HG03045 (cell line): Measurements from ENCODE around the gene POLE3.
A peak's percentile ranks its signal among the peaks of the same experiment; 100 is the strongest.
"Not testable (repeated sequence)": the region's sequence is repeated elsewhere in the genome, so short reads cannot be mapped to it uniquely, and the experiment has no call there.

Source experiments
- ATAC-seq: cut with Tn5 transposase; IDR thresholded peaks from one replicate; pipeline ENCODE4 v1.9.1; 2021; ENCODE audit warnings: mild to moderate bottlenecking, moderate library complexity; ENCODE audit not compliant: unreplicated experiment

POLE3 gene

DNA sequence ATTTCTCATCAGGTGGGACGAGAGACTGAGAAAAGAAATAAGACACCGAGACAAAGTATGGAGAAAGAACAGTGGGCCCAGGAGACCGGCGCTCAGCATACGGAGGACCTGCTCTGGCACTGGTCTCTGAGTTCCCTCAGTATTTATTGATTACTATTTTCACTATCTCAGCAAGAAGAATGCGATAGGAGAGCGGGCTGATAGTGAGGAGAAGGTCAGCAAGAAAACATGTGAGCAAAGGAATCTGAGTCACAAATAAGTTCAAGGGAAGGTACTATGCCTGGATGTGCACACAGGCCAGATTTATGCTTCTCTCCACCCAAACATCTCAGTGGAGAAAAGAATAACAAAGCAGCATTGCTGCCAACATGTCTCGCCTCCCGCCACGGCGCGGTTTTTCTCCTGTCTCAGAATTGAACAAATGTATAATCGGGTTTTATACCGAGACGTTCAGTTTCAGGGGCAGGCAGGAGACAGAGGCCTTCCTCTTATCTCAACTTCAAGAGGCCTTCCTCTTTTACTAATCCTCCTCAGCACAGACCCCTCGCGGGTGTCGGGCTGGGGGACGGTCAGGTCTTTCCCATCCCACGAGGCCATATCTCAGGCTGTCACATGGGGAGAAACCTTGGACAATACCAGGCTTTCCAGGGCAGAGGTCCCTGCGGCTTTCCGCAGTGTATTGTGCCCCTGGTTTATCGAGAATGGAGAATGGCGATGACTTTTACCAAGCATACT, 31.2 kb downstream of the POLE3 start:
- not testable (repeated sequence) for ATAC-seq

DNA sequence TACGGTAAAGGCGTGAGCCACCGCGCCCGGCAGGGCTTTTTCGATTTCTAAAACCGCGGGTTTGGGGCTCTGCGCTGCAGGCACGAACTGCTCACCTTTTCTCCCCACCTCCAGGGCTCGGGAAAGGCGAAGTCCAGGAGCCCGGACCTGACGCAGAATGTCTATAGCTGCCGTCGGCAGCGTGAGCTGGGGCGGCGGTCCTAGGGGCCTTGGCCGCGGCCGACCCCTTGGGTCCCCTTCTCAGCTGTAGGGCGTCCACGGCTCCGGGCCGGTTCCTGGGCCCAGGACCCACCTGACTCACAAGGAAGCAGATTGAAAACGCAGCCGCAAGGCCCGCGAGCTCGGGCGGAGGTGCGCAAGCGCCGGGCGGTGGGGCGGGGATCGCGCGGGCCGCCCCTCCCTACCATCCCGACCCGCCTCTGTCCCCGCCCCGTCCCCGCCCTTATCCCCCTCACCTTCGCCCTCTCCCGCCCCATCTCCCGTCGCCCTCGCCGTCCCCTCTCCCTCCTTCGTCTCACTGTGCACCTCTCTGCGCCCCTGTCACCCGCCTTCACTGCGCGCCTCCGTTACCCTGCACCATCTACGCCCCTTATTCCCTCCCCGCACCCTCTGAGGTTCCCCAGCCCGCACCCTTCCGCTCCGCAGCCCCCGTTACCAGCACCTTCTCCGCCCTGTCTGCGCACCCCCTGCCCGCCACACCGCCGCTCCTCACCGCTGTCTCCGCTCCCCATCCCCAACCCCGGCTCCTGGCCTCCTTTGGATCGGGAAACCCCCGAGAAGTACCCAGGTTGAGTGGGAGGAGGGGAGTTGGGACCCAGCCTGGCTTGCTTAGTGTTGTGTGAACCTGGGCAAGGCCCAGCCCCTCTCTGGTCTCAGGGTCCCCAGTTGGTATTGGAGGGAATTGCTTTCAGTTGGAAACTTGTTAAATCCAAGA, 33.6 kb downstream of the POLE3 start, which contains the start of gene HDHD3:
Gene HDHD3 (minus strand): TSS at position 353 of the 934 bp plus-strand sequence. CDS start 2,632 bp downstream, outside the sequence.
- peak; percentile 86 for ATAC-seq

DNA sequence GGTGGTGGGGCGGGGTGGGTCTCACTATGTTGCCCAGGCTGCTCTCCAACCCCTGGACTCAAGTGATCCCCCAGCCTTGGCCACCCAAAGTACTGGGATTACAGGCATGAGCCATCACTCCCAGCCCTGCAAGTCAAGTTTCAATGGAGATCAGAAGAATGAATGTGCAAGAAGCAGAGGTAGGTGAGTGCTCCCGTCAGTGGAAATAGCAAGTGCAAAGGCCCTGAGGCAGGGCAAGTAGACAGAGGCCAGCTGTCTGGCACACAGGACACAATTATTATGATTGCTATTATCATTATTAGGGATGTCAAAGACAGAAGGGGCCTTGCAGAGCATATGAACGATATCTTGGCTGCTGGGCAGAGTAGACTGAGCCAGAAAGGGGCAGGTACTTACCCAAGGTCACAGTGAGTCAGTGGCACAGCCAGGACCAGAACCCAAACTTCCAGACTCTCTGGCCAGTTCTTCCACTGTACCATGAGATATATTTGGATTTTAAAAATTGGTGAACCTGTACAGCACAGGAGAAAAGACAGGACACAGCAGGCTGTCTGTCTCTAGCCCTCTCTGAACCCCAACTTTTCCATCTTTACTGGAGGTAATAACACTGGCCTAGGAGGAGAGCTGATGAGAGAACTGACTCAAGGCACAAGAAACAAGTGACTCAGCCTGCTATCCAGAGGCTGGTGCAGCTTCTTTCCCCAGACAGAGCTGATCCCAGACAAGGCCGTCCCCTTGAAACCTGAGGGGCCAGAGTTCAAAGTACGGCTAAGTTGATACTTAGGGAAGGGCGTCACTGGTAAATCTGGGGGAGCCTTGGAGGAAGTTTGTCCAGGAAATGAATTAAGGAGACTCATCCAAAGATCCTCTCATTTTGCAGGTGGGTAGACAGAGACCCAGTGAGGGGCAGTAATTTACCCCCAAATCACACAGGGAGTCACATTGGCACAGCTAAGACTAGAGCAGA, 35.1 kb downstream of the POLE3 start:
- no peak for ATAC-seq

DNA sequence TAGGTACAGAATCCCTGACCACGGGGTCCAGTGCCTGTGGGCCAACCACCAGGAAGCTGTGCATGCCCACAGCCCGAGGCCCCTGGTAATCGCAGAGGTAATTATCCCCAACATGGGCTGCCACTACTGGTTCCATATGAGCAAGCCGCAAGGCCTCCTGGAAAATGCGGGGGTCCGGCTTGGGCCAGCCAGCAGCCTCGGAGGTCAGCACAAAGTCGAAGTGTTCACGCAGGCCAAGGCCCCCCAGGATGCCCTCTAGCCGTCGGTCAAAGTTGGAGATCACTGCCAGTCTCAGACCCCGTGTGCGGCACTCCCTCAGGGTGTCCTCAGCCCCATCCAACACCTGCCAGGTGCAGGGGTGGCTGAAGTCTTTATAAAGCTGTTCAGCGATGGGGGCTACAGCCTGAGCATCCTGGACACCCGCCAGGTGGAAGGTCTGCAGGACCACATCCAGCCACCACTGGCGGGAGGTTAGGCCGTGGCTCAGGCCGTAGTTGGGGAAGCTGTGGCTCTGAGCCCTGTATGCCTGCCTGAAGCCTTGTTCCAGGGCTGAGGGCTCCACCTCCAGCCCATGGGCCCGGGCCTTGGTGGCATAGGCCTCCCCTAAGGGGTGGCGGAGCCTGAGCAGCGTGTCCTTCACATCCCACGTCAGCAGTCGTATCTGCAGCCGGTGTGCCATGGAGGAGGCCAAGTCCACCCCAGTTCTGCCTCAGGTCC, 36.6 kb downstream of the POLE3 start:
- no peak for ATAC-seq

DNA sequence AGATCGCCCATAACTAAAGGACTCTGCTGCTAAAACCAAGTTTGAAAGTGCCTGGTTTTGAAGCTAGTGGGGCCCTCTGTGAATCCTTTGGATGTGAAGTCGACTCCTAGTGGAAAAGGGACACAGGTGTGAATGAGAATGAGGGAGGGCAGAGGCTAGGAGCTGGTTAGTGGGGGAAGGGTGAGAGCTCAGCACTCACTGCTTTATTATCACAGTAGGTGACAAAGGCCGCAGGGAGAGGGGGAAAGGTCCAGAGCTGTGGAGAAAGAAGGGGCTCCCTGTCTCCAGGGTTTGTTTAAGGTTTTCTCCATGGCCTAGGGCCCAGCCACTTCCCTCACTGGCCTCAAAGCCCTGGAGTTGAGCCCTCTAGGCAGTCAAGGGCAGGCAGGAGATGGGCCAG, 37.2 kb downstream of the POLE3 start:
- no peak for ATAC-seq

DNA sequence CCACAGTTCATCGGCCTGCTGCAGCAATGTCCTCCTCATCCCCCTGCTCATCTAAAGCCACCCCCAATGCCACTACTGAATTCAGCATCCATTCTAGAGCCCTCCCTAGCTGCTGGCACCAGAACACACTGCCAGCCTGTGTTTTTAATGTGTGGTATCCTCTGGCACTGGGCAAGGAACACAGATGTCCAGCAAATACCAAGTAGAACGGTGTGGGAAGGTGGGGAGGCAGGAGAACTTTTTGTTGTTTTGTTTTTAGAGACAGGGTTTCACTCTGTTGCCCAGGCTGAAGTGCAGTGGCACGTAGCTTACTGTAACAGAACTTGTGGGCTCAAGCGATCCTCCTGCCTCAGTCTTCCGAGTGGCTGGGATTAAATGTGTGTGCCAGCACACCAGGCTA, 38.4 kb downstream of the POLE3 start:
- no peak for ATAC-seq

DNA sequence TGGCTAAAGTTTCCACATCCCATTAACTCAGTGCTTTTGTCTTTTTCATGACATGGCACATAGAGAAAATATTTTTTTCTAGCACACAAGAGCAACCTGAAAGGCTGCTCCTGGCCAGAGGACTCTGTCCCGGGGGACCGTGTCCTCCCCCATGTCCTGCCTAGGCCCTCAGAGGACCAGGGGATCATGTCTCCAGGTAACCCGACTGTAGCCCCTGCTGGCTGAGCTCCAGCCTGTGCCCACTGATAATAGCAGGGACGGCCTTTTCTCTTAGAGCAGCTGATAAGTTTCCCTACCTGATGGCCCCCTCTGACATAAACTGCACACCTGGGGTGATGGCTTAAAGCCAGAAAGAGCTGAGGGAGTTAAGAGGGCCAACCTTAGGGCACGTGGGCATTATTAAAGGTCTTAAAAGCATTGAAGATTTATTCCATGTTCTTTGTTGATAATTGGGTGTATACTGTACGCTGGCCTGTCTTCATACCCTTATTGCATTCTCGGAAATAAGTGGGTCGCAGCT, 39.6 kb downstream of the POLE3 start:
- no peak for ATAC-seq

DNA sequence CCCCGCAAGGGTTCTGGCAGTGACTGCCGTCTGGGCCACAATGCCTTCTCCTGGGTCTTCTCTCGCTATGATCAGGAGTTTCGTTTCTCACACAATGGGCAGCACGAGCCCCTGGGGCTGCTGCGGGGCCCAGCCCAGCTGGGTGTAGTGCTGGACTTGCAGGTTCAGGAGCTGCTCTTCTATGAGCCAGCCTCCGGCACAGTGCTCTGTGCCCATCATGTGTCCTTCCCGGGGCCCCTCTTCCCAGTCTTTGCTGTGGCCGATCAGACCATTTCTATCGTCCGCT, 40.7 kb downstream of the POLE3 start:
- no peak for ATAC-seq

DNA sequence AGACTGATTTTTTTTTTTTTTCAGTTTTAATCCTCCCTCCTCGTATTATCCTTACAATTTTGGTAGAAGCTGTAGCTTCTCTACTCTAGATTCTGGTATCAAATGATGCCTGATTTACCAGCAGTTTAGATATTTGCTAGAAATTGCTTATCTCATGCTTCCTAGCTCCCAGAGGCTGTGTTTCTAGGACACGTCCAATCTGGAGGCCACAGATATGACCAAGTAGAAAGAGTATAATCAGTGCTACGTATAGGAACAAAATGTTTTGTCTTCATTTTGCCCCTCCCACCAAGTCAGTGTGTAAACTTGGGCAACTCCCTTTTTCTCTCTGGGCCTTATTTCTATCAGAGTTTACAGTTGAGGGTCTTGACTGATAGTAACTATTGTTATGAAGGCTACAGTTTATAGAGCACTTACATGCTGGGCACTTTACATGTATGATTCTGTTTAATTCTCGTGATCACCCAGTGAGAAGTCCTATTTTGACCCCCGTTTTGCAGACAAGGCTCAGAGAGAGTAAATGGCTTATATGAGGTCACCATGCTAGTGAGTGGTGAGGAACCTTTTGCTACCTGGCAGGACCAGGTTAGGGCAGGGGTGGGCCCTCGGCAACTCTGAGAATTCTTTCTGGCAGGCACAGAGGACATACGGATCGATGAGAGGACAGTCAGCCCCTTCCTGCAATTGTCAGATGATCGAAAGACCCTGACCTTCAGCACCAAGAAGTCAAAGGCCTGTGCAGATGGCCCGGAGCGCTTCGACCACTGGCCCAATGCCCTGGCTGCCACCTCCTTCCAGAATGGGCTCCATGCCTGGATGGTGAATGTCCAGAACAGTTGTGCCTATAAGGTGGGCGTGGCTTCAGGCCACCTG, 41.3 kb downstream of the POLE3 start:
- ATAC-seq: no peak

DNA sequence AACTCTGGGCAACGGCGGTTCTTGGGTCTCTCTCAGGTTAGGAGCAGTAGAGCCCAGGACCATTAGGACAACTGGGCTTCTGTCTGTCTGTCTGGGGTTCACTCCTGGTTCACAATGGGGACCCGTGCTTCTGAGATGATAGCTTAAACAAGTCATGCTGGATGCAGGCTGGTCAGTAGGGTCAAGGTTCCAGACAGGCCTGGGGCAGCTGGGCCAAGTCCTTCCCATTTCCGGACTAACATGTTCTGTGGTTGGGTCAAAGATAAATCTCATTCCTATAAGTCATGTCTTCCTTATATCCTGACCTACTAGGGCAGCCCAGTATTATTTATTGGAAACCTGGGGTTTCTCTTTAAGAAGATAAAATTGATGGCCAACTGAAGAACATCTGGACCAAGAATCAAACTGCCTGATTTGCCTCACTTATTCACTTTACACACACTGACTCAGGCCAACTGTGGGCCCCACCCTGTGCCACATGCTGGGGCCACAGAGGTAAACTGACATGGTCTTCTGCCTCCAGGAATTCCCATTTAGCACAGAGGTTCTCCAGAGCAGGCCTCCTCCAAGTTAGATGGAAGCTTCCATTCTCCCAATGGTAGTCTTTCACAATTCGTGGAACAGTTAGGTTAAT, 42.0 kb downstream of the POLE3 start:
- no peak for ATAC-seq

DNA sequence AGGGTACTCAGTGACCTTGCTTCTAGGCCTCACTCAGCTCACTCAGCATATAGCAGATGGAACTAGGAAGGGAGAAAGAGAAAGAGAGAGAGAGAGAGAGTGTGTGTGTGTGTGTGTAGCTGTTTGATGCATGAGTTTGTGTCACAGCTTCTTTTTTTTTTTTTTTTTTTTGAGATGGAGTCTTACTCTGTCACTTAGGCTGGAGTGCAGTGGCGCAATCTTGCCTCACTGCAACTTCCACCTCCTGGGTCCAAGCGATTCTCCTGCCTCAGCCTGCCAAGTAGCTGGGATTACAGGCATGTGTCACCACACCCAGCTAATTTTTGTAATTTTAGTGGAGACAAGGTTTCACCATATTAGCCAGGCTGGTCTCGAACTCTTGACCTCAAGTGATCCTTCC, 44.8 kb downstream of the POLE3 start:
- ATAC-seq: not testable (repeated sequence)

DNA sequence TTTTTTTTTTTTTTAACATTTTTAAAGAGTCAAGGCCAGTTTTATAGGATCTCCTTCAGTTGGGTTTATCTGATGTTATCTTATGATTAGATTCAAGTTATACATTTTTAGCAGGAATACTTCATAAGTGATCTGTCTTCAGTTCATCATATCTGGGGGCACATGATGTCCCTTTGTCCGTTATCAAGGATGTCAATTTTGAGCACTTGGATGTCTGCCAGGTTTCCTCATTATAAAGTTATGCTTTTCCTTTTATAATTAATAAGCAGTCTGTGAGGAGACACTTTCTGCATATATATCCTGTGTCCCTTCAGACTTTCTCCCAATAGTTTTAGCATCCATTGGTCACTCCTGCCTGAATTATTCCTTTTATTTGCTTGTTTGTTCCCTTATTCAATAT, 45.5 kb downstream of the POLE3 start:
- no peak for ATAC-seq

DNA sequence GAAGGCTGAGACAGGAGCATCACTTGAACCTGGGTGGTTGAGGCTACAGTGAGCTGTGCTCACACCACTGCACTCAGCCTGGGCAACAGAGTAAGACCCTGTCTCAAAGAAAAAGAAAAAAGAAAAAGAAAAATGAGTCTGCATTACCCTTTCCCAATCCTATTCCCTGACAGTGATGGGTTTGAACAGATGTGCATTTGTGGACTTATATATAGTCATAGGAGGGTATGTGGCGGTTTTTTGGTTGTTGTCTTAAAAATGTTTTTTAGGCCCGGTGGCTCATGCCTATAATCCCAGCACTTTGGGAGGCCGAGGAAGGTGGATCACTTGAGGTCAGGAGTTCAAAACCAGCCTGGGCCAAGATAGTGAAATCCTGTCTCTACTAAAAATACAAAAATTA, 47.1 kb downstream of the POLE3 start:
- ATAC-seq: no peak

DNA sequence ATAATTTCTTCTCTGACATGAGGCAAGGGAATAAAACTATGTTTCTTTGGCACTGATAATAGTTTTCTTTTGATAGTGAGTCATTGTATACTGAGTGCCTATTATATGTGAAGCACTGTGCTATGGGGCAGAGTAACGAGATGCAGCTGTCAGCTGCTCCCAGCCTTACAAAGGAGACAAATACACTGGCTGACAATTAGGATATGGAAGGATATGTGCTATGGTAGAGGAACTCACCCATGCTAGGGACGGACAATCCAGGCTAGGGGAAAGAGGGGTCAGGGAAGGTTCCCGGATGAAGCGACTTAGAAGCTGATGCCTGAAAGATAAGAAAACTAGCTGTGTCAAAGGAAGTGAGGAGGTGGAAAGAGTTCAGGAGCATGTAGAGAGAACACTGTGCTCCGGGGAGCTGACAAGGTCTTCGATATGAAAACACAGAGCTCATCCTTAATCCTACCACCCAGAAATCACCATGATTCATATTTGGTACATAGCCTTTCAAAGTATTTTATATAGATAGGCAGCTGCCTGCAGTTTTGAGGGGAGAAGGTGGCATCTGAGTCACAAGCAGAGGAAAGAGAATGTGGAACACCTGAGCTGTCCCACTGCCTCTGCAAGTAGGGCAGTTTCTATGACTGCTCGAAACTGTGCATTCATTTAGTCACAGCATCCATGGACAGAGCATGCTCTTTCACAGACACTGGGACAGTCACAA, 49.0 kb downstream of the POLE3 start:
- ATAC-seq: no peak

DNA sequence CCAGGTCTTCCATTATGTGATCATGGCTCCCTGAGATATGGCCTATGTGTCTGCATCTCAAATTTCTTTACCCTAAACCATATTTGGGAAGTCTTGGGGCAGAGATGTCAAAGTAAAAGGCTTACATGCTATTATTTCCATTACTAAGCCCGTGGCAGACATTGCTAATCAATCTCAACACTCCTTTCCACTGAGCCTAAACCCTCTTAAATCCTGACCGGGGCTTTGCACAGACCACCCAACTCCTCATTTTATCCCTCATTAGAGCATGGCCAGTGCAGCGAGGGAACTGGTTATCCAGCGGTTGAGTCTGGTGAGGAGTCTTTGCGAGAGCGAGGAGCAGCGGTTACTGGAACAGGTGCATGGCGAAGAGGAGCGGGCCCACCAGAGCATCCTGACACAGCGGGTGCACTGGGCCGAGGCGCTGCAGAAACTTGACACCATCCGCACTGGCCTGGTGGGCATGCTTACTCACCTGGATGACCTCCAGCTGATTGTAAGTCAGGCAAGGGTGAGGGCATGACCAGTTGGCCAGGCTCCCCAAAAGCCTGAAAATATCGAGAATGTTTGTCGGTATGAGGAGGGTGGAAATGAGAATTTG, 50.1 kb downstream of the POLE3 start:
- no peak for ATAC-seq

DNA sequence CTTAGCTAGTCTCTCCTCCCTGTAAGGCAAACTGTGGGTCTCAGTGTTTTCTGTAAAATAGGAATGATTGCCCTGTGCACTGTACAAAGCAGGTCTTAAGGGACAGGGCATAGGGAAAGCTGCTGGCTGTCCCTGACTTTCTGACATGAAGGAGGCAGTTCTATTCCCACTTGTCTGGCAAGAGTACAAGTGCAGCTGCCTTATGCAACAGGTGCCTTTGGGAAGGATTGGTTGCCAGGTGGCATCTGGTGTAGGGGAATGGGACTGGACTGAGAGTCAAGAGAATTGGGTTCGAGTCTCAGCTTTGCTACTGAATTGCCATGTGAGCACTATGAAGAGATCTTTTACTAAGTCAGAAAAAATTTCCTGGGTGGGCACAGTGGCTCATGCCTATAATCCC, 51.1 kb downstream of the POLE3 start:
- ATAC-seq: no peak
